ENCODE results near the gene TADA1.

Gene TADA1

GRCh38 chr1:166811691-166812090, 64.4 kb downstream of the TADA1 start:
- Histone ChIP-seq H3K36me3 (ENCODE audit: control insufficient read depth, low read depth, low read length) (no peaks in the 10 kb centered on the region), H3K4me1 (ENCODE audit: control insufficient read depth, low read depth, low read length) (no peaks in the 10 kb centered on the region), H3K9ac (ENCODE audit: low read length) (no peak overlapping the region), H3K4me3 (ENCODE audit: low read length) (no peak overlapping the region), H3K27me3 (ENCODE audit: control insufficient read depth, insufficient read depth, low read length) (no peaks in the 10 kb centered on the region), H3K27ac (ENCODE audit: low read length) (no peak overlapping the region), H3K9me3 (ENCODE audit: control insufficient read depth, low read depth, low read length) (no peaks in the 10 kb centered on the region)

- Histone ChIP-seq H3K36me3 (ENCODE audit: control insufficient read depth, low read depth, low read length) (no peaks in the 10 kb centered on the region), H3K4me3 (ENCODE audit: low read length) (no peak overlapping the region), H3K27me3 (ENCODE audit: control insufficient read depth, insufficient read depth, low read length) (no peaks in the 10 kb centered on the region), H3K9ac (ENCODE audit: low read length) (no peak overlapping the region), H3K4me1 (ENCODE audit: control insufficient read depth, low read depth, low read length) (no peaks in the 10 kb centered on the region), H3K27ac (ENCODE audit: low read length) (no peak overlapping the region), H3K9me3 (ENCODE audit: control insufficient read depth, low read depth, low read length) (no peaks in the 10 kb centered on the region)
Measured at GRCh38 chr1:166808952-166809351, 67.1 kb downstream of the TADA1 start.
